HEK293 (cell line): ENCODE measurements around the gene IL12RB1.

Source experiments
- CTCF ChIP-seq: fragments of 450-650 bp; formaldehyde crosslinking; IDR thresholded peaks from 2 replicates; pipeline ENCODE4 v1.5.1; 2016; ENCODE audit warnings: missing biosample characterization, missing genetic modification characterization
- PRDM10 ChIP-seq: fragments of 450-650 bp; formaldehyde crosslinking; IDR thresholded peaks from 2 replicates; pipeline ENCODE4 v1.5.1; 2016; ENCODE audit warnings: missing biosample characterization, missing genetic modification characterization
- SALL2 ChIP-seq: fragments of 450-650 bp; formaldehyde crosslinking; IDR thresholded peaks from 2 replicates; pipeline ENCODE4 v1.5.0; 2017; ENCODE audit warnings: missing biosample characterization, mild to moderate bottlenecking, missing genetic modification characterization, borderline replicate concordance
- ZNF121 ChIP-seq: fragments of 450-650 bp; formaldehyde crosslinking; IDR thresholded peaks from 2 replicates; pipeline ENCODE4 v1.5.1; 2016; ENCODE audit warnings: missing biosample characterization, missing genetic modification characterization
- ZNF24 ChIP-seq: fragments of 450-650 bp; formaldehyde crosslinking; IDR thresholded peaks from 2 replicates; pipeline ENCODE4 v1.5.1; 2016; ENCODE audit warnings: missing biosample characterization, missing genetic modification characterization
- ZNF416 ChIP-seq: fragments of 450-650 bp; formaldehyde crosslinking; IDR thresholded peaks from 2 replicates; pipeline ENCODE4 v1.5.1; 2016; ENCODE audit warnings: missing biosample characterization, missing genetic modification characterization
- ZNF48 ChIP-seq: fragments of 450-650 bp; formaldehyde crosslinking; IDR thresholded peaks from 2 replicates; pipeline ENCODE4 v1.5.1; 2016; ENCODE audit warnings: missing biosample characterization, missing genetic modification characterization
- ZNF510 ChIP-seq: fragments of 450-650 bp; formaldehyde crosslinking; IDR thresholded peaks from 2 replicates; pipeline ENCODE4 v1.5.1; 2018; ENCODE audit warnings: mild to moderate bottlenecking, missing genetic modification characterization, missing biosample characterization; ENCODE audit not compliant: insufficient replicate concordance
- ZNF600 ChIP-seq: fragments of 450-650 bp; formaldehyde crosslinking; IDR thresholded peaks from 2 replicates; pipeline ENCODE4 v1.5.1; 2016; ENCODE audit warnings: missing biosample characterization, missing genetic modification characterization
- ZNF785 ChIP-seq: fragments of 450-650 bp; formaldehyde crosslinking; IDR thresholded peaks from 2 replicates; pipeline ENCODE4 v1.5.1; 2016; ENCODE audit warnings: missing biosample characterization, missing genetic modification characterization
- ZSCAN5A ChIP-seq: fragments of 450-650 bp; formaldehyde crosslinking; IDR thresholded peaks from 2 replicates; pipeline ENCODE4 v1.5.1; 2016; ENCODE audit warnings: missing biosample characterization, missing genetic modification characterization
- TF ChIP-seq, protein P1 (sequence below): fragments of 450-650 bp; formaldehyde crosslinking; IDR thresholded peaks from 2 replicates; pipeline ENCODE4 v1.5.1; 2016; ENCODE audit warnings: missing biosample characterization, missing genetic modification characterization
- TF ChIP-seq, protein P2 (sequence below): fragments of 450-650 bp; formaldehyde crosslinking; IDR thresholded peaks from 2 replicates; pipeline ENCODE4 v1.5.1; 2017; ENCODE audit warnings: missing biosample characterization, missing genetic modification characterization

DNA sequence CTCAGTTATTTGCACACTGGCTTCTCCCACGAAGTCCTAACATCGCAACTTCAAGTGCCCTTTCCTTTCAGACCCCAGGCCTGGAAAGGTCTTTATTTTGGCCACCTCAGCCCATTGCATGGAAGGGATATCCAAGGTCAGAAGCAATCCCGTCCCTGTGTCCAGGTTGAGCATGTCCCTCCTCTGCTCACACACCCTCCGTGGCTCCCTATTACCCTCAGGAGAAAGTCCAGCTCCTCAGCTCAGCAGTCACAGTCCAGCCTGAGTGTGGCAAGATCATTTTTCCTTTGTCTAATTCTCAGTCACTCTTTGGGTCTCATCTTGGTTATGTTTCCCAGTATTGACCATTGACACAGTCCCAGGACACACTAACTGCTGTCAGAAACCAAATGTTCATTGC lies 59.6 kb downstream of the IL12RB1 start:
- TF ChIP-seq CTCF (tag by site-specific recombination) (no peak), ZNF48 (no peak), ZNF24 (no peak), PRDM10 (tag by site-specific recombination) (no peak), ZSCAN5A (tag by site-specific recombination) (no peak), ZNF600 (tag by site-specific recombination) (no peak), ZNF785 (no peak), ZNF416 (tag by site-specific recombination) (no peak), SALL2 (no peak), ZNF510 (tag by site-specific recombination) (no peak), ZNF121 (tag by site-specific recombination) (no peak)
- TF ChIP-seq, protein P1, sequence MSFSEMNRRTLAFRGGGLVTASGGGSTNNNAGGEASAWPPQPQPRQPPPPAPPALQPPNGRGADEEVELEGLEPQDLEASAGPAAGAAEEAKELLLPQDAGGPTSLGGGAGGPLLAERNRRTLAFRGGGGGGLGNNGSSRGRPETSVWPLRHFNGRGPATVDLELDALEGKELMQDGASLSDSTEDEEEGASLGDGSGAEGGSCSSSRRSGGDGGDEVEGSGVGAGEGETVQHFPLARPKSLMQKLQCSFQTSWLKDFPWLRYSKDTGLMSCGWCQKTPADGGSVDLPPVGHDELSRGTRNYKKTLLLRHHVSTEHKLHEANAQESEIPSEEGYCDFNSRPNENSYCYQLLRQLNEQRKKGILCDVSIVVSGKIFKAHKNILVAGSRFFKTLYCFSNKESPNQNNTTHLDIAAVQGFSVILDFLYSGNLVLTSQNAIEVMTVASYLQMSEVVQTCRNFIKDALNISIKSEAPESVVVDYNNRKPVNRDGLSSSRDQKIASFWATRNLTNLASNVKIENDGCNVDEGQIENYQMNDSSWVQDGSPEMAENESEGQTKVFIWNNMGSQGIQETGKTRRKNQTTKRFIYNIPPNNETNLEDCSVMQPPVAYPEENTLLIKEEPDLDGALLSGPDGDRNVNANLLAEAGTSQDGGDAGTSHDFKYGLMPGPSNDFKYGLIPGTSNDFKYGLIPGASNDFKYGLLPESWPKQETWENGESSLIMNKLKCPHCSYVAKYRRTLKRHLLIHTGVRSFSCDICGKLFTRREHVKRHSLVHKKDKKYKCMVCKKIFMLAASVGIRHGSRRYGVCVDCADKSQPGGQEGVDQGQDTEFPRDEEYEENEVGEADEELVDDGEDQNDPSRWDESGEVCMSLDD (tag by site-specific recombination): no peak
- TF ChIP-seq, protein P2, sequence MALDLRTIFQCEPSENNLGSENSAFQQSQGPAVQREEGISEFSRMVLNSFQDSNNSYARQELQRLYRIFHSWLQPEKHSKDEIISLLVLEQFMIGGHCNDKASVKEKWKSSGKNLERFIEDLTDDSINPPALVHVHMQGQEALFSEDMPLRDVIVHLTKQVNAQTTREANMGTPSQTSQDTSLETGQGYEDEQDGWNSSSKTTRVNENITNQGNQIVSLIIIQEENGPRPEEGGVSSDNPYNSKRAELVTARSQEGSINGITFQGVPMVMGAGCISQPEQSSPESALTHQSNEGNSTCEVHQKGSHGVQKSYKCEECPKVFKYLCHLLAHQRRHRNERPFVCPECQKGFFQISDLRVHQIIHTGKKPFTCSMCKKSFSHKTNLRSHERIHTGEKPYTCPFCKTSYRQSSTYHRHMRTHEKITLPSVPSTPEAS: no peak
